GM18505 (cell line): ENCODE results near the gene MAPK9.
"Not testable (repeated sequence)": the region's sequence is repeated elsewhere in the genome, so short reads cannot be mapped to it uniquely, and the experiment has no call there.

Experiments used
- ATAC-seq: cut with Tn5 transposase; IDR thresholded peaks from one replicate; pipeline ENCODE4 v1.9.1; 2021; ENCODE audit not compliant: unreplicated experiment
- POLR2A ChIP-seq: IDR thresholded peaks from 4 replicates; pipeline ENCODE4 v1.6.1; 2011; ENCODE audit warnings: borderline replicate concordance; ENCODE audit not compliant: insufficient read depth, insufficient read length; ENCODE audit errors: extremely low read depth

Gene MAPK9

DNA sequence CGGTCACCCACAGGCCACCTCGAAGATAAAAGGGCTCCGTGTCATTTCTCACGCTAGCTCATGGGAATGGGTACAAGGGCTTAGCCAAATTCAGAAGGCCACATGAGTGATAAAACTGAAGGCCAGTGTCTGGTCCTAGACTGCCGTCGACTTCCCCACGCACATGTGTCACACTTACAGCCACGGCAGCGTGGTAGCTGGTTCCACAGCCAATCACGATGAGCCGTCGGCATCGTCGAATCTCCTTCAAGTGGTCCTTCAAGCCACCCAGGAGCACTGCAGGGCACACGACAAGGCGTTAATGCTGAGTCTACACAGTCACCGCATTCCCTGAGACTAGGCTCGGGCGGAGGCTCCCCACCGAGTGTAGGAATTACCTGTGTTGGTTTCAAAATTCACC is 24.7 kb upstream of the MAPK9 start:
- no peak for ATAC-seq
- TF ChIP-seq POLR2A: no peak

DNA sequence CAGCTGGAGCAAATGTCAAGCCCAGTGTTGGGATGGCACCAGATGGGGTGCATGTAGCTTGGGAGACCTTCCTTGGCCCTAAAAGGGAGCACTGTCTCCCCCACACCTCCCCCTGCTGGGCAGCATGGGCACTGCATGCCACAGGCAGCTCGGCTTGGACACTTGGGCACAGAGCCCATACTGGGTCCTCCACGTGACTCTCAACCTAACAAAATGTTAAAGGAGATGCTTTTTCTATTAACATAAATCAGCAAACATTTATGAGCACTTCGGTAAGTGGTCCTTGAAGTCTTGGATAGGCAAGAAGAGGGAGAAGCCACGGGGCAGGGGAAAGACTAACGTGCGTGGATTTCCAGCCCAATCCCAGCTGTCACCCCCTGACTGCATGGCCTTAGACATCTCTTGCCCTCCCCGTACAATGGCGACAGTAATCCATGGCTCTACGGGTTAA is 23.9 kb upstream of the MAPK9 start:
- TF ChIP-seq POLR2A: no peak
- ATAC-seq: no peak

DNA sequence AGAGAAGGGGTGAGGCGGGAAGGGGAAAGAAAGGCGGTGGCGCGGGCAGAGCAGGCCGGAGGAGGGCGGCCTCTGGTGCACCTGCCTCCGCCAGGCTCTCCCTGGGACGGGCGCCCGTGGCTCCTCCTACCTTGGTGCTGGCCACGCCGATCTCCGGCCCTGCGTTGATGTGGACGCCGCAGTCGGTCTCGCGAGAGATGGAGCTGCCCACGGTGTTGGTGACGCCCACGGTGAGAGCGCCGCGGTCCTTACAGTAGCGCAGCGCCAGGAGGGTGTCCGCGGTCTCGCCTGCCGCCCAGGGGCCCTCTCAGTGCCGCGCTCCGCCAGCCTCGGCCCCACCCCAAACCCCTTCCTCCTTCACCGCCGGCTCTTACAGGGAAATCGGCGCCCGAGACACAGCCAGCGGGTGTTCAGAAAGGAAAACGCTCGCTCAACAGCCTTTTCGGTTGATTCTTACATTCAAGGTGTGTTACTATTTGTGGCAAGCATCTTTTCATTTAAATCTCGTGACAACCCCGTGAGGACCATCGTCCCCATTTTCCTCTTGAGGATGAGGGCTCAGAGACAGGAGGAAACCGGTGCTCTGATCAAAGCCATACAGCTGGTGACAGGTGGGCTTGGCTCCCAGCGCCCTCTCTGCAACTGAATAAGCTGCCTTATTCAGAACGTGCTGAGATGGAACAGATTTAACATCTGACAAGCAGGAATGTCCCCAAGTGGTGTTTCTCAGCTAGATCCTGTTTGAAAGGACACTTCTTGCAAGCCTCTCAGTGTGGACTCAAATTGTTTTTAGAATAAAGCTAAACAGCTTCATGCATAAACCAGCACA is 22.0 kb upstream of the MAPK9 start:
- peak; percentile 91 for ATAC-seq
- TF ChIP-seq POLR2A: peak; percentile 55

DNA sequence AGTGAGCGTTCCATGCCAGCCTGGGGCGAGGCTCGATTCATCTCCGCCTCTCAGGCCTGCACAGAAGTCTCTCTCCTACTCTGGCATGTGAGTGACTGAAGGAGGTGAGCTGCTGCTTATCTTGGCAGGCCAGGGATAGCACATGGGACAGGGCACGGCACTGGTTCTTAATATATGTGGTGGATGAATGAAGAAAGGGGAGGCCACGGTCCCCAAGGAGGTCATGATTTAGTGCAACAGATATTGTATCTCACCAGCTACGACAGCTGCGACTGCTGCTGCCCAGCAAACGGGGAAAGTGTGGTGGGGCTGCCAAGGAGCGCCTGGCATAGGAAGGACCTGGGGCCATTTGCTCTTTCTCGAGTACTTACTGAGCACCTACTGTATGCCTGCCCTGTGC is 19.3 kb upstream of the MAPK9 start:
- no peak for ATAC-seq
- no peak for TF ChIP-seq POLR2A

DNA sequence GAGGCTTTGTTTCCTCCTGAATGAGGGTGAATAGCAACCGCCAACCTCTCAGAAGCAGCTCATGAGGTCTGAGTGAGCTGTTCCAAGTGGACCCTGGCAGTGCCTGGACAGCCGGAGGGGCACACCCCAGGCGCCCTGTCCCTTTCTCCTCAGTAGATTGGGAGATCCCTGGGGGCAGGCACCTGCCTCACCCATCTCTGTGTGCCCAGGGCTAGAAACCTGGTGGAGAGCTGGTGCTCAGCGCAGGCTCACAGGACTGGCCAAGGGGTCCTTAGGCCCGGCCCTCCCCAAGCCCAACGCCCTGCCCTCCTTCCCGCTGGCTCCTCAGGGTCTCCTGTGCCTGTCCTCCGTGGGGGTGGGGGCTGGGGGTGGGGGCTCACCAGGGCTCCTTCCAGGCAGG is 14.9 kb upstream of the MAPK9 start:
- no peak for ATAC-seq
- no peak for TF ChIP-seq POLR2A

DNA sequence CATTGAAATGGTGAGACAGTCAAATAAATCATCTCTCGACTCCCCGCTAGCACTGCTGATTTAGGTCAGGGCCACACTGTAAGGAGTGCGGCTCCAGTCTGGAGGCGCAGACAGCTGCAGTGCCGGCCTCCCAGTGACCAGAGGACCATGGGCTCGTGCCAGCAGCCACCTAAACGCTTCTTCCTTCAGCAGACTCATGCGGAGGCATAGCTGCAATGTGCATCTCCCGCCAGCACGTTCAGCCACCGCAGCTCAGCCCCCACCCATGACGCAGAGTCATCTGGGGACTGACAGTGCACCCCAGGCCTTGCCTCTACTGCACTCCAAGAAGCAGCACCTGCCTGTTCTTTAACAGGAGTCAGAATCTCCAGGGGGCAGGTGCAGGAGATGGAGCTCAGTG is 13.6 kb upstream of the MAPK9 start:
- no peak for TF ChIP-seq POLR2A
- ATAC-seq: no peak

DNA sequence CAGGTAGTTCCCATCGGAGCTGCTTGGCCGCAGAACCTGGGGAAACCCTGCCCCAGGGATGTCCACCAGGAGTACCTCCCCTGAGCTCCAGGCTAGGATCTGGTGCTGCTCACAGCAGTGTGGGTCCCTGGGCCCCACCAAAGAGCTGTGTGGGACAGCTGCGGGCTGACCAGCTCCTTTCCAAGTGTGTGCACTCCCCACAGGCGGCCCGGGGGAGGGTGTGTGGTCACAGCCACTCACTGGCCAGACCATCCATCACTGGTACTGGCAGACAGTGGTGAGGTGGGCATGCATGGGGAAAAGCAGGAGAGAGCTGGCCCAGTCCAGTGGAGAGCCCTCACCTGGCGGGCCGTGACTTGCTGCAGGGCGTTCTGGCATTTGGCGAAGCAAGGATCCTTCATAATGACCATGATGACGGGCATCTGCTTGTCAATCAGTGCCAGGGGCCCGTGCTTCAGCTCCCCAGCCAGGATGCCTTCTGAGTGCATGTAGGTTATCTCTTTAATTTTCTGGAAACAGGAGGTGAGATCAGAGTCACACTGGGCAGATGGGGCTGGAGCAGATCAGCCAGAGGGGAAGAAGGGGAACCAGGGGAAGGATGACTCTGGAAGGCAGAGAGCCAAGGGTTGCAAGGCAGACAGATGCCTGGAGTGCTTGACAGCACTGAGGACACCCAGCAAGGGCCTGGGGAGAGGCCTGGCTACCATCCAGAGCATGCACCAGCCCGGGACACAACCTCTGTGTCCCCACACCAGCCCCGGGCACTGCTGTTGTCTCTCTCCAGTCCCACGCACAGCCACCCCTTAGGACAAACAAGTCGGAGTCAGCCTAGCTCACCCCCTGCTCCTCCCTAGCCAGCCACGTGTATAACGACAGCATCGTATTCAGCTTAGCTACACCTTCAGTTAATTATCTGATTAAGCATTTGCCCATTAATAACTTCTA is 12.8 kb upstream of the MAPK9 start:
- no peak for TF ChIP-seq POLR2A
- no peak for ATAC-seq

DNA sequence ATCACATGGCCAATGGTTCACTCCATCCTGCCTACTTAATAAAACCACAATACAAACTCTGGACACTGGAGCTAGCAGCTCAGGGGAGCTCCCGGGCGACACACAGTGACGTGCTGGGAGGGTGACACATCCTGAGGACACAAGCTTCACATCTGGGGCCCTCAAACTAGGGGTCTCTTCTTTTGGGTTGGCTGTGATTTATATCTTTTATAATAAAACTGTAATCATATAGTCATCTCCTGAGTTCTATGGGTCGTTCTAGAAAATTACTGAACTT is 12.1 kb upstream of the MAPK9 start:
- ATAC-seq: no peak
- TF ChIP-seq POLR2A: no peak

DNA sequence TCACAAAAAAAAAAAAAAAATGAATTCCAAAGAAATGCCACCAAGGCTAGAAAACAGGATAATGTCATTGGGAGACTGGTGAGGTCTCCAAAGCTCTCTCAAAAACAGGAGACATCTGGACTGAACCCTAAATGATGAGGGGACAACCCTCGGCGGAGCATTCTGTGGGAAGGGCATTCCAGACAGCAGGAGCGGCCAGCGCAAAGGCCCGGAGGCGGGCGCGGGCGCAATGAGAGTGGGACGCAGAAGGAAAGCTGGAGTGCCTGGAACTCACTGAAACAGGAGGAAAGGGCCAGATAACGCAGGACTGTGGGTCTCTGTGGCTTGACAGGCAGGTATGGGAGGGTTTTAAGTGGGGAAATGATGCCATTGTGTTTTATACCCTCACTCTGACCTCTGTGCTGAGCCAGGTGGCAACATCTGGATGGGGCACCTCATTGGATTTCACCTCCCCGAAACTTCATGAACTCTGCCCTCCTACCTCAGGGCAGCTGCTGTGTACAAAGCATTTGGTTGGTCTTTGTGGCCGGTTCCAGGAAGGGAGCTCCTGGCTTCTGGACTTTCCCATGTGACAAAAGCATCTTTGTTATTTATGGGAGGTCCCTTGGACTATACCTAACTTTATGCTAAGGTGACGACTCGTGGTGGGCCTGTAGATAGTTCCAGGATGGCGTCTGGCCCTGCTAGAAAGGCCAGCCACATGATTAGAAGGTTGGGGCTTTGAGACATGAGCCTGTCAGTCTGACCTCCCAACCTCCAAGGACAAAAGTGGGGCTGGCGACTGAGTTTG is 11.5 kb upstream of the MAPK9 start:
- TF ChIP-seq POLR2A: no peak
- no peak for ATAC-seq

DNA sequence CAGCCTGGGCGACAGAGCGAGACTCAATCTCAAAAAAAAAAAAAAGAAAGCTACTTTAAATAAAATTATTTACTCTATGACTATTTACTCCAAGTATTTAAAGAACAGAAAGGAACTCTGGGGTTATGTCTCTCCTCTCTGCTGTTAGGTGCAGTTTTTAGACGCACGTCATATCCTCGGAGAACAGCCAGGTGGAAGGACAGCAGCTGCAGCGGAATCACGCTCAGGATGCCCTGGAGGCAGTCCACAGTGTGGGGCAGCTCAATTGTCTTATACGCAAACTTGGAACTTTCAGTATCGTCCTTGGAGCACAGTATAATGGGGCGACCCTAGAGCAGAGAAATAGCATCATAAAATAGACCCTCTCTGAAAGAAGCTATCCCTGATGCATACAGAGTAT is 10.4 kb upstream of the MAPK9 start:
- ATAC-seq: no peak
- TF ChIP-seq POLR2A: no peak

DNA sequence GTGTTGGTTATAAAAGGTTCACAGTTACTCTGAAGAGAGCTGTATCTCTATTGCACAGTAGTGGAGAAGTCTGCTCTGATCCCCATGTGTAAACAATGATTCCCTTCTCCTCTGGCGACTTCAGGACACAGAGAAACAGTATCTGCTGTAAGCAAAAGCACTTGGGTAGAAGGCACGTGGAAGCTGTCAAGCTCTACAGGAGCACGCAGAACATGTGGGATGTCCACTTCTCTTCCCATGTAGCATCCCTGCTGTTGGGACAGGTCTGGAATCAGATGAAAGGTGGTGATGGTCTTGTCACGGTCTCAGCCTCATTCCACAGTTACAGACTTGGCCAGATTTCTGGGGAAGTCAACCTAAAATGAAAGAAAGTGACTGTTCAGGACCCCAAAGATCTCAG is 9.4 kb upstream of the MAPK9 start:
- no peak for TF ChIP-seq POLR2A
- no peak for ATAC-seq

DNA sequence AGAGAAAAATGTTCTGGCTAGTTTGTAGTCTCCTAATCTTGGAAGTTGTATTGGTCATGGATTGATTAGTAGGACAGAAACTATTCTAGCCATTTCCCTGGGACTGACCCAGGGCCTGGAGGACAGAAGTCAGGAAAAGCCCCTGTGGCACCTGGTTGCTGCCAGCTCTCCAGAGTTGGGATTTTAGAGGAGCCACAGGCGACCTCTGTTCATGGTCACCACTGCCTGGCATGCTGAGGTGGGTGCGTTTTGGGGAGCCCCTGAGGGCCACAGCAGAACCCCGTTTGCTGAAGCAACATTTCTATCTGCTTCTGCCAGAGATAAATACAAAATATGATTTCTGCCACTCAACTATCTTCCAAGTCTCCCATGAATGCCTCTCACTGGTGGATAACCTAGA is 7.6 kb upstream of the MAPK9 start:
- TF ChIP-seq POLR2A: no peak
- no peak for ATAC-seq

DNA sequence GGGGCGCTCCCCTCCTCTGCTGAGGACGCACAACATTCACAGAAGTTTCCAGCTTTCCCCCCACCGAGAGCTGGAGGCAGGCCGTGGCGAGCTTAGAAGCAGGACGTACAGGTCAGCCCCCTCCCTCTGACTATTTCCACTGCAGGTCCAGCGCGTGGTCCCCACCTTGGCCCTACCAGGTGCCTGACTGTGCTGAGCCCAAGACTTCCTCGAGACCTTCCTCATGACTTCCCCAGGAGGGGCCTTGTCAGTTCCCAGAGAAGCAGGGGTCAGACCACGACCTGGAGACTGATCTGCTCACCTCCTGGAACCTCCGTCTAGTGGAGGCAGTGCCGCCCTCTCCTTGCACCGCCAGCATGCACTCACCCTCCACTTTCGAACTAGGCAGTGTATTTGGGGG is 7.1 kb upstream of the MAPK9 start:
- not testable (repeated sequence) for ATAC-seq

DNA sequence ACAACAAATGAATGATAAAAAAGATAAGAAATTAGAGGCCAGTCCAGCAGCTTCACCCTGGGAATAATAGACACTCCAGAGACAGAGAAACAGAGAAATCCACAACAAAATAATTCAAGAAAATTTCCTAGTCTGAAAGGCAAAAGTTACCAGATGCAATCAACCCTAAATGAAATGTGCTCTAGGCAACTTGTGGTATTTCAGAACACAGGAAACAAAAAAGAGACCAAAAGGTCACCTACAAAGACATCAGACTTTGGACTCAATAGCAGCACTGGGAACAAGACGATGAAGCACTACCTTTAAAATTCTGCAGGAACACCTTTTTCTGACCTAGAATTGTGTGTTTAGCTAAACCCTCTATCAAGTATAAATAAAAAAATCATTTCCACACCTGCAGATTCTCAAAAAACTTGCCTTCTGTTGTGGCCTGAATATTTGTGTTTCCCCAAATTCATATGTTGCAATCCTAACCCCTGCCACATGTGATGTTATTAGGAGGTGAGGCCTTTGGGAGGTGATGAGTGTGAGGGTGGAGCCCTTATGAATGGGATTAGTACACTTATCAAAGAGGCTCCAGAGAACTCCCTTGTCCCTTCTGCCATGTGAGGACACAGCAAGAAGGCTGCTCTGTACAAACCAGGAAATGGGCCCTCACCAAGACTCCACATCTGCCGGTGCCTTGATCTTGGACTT is 5.9 kb upstream of the MAPK9 start:
- TF ChIP-seq POLR2A: no peak
- no peak for ATAC-seq

DNA sequence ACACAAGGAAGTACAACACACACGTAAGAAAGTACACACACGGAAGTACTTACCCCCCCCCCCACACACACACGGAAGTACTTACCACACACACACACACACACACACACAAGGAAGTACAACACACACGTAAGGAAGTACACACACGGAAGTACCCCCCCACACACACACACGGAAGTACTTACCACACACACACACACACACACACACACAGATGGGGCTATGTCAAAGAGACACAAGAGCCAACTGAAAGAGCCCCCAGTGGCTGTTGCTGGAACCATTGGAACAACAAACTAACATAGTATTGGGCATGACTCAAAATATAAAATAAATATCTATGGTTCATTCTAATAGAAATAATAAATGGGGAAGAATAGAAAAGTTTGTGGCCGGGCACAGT is 4.9 kb upstream of the MAPK9 start:
- ATAC-seq: no peak
- no peak for TF ChIP-seq POLR2A
